Lung (tissue), 12 donors: ENCODE results near the gene ZNF20. TPM values are rescaled to one million over a fixed set of nuclear protein-coding genes. Genes with fewer than 3 reads are reported as not detected.
A peak's percentile ranks its signal among the peaks of the same experiment; 100 is the strongest.

ENCODE experiments used
- ATAC-seq: fragments of 200-7000 bp; cut with Tn5 transposase; one replicate; pipeline ENCODE4 v1.9.1; 2020; ENCODE audit warnings: moderate number of reproducible peaks; ENCODE audit not compliant: insufficient read depth, low FRiP score
- DNase-seq, 3 donors: peaks; one replicate each; pipeline ENCODE4 v3.0.0-alpha.2; 2013 to 2017
- H3K27ac ChIP-seq, 2 donors: one replicate each; pipeline ENCODE4 v1.5.1; 2013; ENCODE audit warnings: mild to moderate bottlenecking in 2 of 2, moderate library complexity in 2 of 2, control low read depth in 1 of 2, inconsistent platforms in 1 of 2, low read depth in 1 of 2, low read length in 1 of 2
- H3K27me3 ChIP-seq, 3 donors: one replicate each; pipeline ENCODE4 v1.5.1; 2013; ENCODE audit warnings: low read length in 2 of 3; ENCODE audit not compliant: control insufficient read depth in 3 of 3, insufficient read depth in 3 of 3
- H3K36me3 ChIP-seq, 4 donors: one replicate each; pipeline ENCODE4 v1.5.1; 2013; ENCODE audit warnings: low read length in 4 of 4, mild to moderate bottlenecking in 1 of 4, moderate library complexity in 1 of 4; ENCODE audit not compliant: control insufficient read depth in 4 of 4, insufficient read depth in 4 of 4
- H3K4me1 ChIP-seq, 5 donors: one replicate each; pipeline ENCODE4 v1.5.1; 2013; ENCODE audit warnings: low read length in 5 of 5, mild to moderate bottlenecking in 2 of 5, moderate library complexity in 1 of 5; ENCODE audit not compliant: control insufficient read depth in 5 of 5, insufficient read depth in 5 of 5
- H3K4me3 ChIP-seq: one replicate; pipeline ENCODE4 v1.5.1; 2013; ENCODE audit warnings: mild to moderate bottlenecking, control low read depth, moderate library complexity
- H3K9ac ChIP-seq, 2 donors: one replicate each; pipeline ENCODE4 v1.5.1; 2013; ENCODE audit warnings: low read length in 2 of 2, control low read depth in 1 of 2; ENCODE audit not compliant: insufficient read depth in 1 of 2
- H3K9me3 ChIP-seq, 4 donors: one replicate each; pipeline ENCODE4 v1.5.1; 2013; ENCODE audit warnings: low read length in 3 of 4, mild to moderate bottlenecking in 1 of 4, moderate library complexity in 1 of 4; ENCODE audit not compliant: control insufficient read depth in 4 of 4, insufficient read depth in 3 of 4
- CTCF ChIP-seq: IDR thresholded peaks from 2 replicates; pipeline ENCODE4 v1.5.1; 2012; ENCODE audit warnings: mild to moderate bottlenecking; ENCODE audit errors: control extremely low read depth, extremely low read depth
- WGBS, 2 donors: extraction: QIAGEN DNeasy Blood & Tissue Kit; methylation state at CpG; one replicate each; pipeline ENCODE4 v1.1.7; 2013; 5-methylcytosine and 5-hydroxymethylcytosine counted together
- polyA plus RNA-seq, 2 donors: library from polyadenylated mRNA; stranded (reverse); fragments of 200-250 nt; gene quantifications; one replicate each; pipeline ENCODE4 v1.2.1, GENCODE V29; 2013
- total RNA-seq, 2 donors: library from RNA; depleted of rRNA in 1 of 2; stranded (reverse); fragments of >200 nt in 1 of 2; gene quantifications; one replicate each; pipeline ENCODE4 v1.2.1, GENCODE V29; 2014 to 2021
- donor health status: control.
- donor health status: control.
- donor health status: Bipolar disorder and iron deficiency.
- donor health status: healthy.
- donor health status: DM: yes; HTN: yes; CAD: no.

Gene ZNF20
- total and polyA plus RNA-seq, 4 donors: 2.2 to 15.0 (median 4.7) TPM

- Histone ChIP-seq H3K27ac (no peak overlapping the region), H3K4me3 (no peak overlapping the region), H3K27me3 (no peaks in the 10 kb centered on the region), H3K9me3 (peaks cover 4 to 31% (median 15%) of the 10 kb centered on the region in 4 donors), H3K36me3 (peaks cover 22 to 56% (median 40%) of the 10 kb centered on the region in 4 donors), H3K9ac (no peak overlapping the region), H3K4me1 (peaks cover 0 to 2% (median 0%) of the 10 kb centered on the region in 5 donors)
- TF ChIP-seq CTCF: no peak
- 97% methylated on average over 3 of the region's 3 CpGs for WGBS, 2 donors
- ATAC-seq: no peak
- no peak for DNase-seq
These were observed 7.1 kb downstream of the ZNF20 start for GRCh38 chr19:12133069-12133468.

- Histone ChIP-seq H3K36me3 (peaks cover 0 to 3% (median under 1%) of the 10 kb centered on the region in 4 donors), H3K4me3 (no peak overlapping the region), H3K9ac (no peak overlapping the region), H3K4me1 (no peaks in the 10 kb centered on the region), H3K27ac (no peak overlapping the region), H3K27me3 (no peaks in the 10 kb centered on the region), H3K9me3 (peaks cover 0 to 7% (median under 1%) of the 10 kb centered on the region in 4 donors)
- 23 to 35% methylated on average over 2 of the region's 2 CpGs for WGBS, 2 donors
- DNase-seq: peak in 1 of 3 donors; percentile 11
- TF ChIP-seq CTCF: no peak
- ATAC-seq: no peak
These were observed 13.4 kb downstream of the ZNF20 start for GRCh38 chr19:12126707-12127106.

- Histone ChIP-seq H3K27ac (no peak overlapping the region), H3K9me3 (peaks cover 0 to 11% (median 6%) of the 10 kb centered on the region in 4 donors), H3K36me3 (peaks cover 2 to 17% (median 6%) of the 10 kb centered on the region in 4 donors), H3K9ac (no peak overlapping the region), H3K27me3 (no peaks in the 10 kb centered on the region), H3K4me3 (no peak overlapping the region), H3K4me1 (no peaks in the 10 kb centered on the region)
- no peak for TF ChIP-seq CTCF
- 81 to 85% methylated on average over 33 of the region's 33 CpGs for WGBS, 2 donors
- DNase-seq: no peak
- ATAC-seq: no peak
These were observed 22.8 kb downstream of the ZNF20 start for GRCh38 chr19:12117201-12117970.
